GM23338 (cell line): Measurements from ENCODE around the gene CYP46A1. TPM values are rescaled to one million over a fixed set of nuclear protein-coding genes. Genes with fewer than 3 reads are reported as not detected.

Experiments
- ATAC-seq: fragments of 200-7000 bp; cut with Tn5 transposase; 3 replicates; pipeline ENCODE4 v1.9.1; 2020
- DNase-seq: peaks from one replicate; pipeline ENCODE4 v3.0.0-alpha.2; 2015; ENCODE audit warnings: low spot score
- H2AFZ ChIP-seq: fragments of 200-600 bp; sonication (generic); 2 replicates; pipeline ENCODE4 v1.8.0; 2016; ENCODE audit warnings: antibody characterized with exemption, mild to moderate bottlenecking, moderate library complexity
- H3F3A ChIP-seq: fragments of 200-600 bp; sonication (generic); replicated peaks from 2 replicates; pipeline ENCODE4 v1.8.0; 2017; ENCODE audit warnings: antibody characterized with exemption, mixed run types, low read depth
- H3K27ac ChIP-seq: fragments of 200-600 bp; sonication (generic); 2 replicates; pipeline ENCODE4 v1.6.1; 2016; ENCODE audit warnings: low read depth
- H3K27me3 ChIP-seq: fragments of 200-600 bp; sonication (generic); 2 replicates; pipeline ENCODE4 v1.8.0; 2016; ENCODE audit warnings: mild to moderate bottlenecking, mixed run types, moderate library complexity; ENCODE audit not compliant: insufficient read depth
- H3K36me3 ChIP-seq: fragments of 200-600 bp; sonication (generic); 2 replicates; pipeline ENCODE4 v1.8.0; 2016; ENCODE audit warnings: mild to moderate bottlenecking; ENCODE audit not compliant: insufficient read depth
- H3K4me1 ChIP-seq: fragments of 200-600 bp; sonication (generic); 2 replicates; pipeline ENCODE4 v1.8.0; 2016; ENCODE audit warnings: mild to moderate bottlenecking, moderate library complexity; ENCODE audit not compliant: insufficient read depth
- H3K4me2 ChIP-seq: fragments of 200-600 bp; sonication (generic); 2 replicates; pipeline ENCODE4 v1.7.1; 2017; ENCODE audit warnings: mixed run types
- H3K4me3 ChIP-seq: fragments of 200-600 bp; sonication (generic); 2 replicates; pipeline ENCODE4 v1.6.1; 2016; ENCODE audit warnings: mixed run types
- H3K79me2 ChIP-seq: fragments of 200-600 bp; sonication (generic); replicated peaks from 2 replicates; pipeline ENCODE4 v1.8.0; 2017; ENCODE audit warnings: mild to moderate bottlenecking; ENCODE audit not compliant: insufficient read depth
- H3K9me2 ChIP-seq: fragments of 200-600 bp; sonication (generic); 2 replicates; pipeline ENCODE4 v1.8.0; 2017; ENCODE audit not compliant: insufficient read depth
- H4K20me1 ChIP-seq: fragments of 200-600 bp; sonication (generic); replicated peaks from 2 replicates; pipeline ENCODE4 v1.8.0; 2017; ENCODE audit warnings: mild to moderate bottlenecking; ENCODE audit not compliant: insufficient read depth
- H3K27ac Mint-ChIP-seq: 2 replicates; pipeline ENCODE4 v1.8.0; 2020; ENCODE audit warnings: inconsistent platforms, mild to moderate bottlenecking, moderate library complexity, mixed read lengths
- H3K27me3 Mint-ChIP-seq: 3 replicates; pipeline ENCODE4 v1.8.0; 2022; ENCODE audit warnings: low read depth, mild to moderate bottlenecking, moderate library complexity, mixed read lengths, inconsistent platforms; ENCODE audit not compliant: insufficient read depth, poor library complexity
- H3K36me3 Mint-ChIP-seq: 3 replicates; pipeline ENCODE4 v1.8.0; 2021; ENCODE audit warnings: low read depth, mild to moderate bottlenecking, inconsistent platforms, moderate library complexity, mixed read lengths
- H3K4me1 Mint-ChIP-seq: 3 replicates; pipeline ENCODE4 v1.8.0; 2020; ENCODE audit warnings: mild to moderate bottlenecking, inconsistent platforms, mixed read lengths
- H3K4me3 Mint-ChIP-seq: 3 replicates; pipeline ENCODE4 v1.8.0; 2021; ENCODE audit warnings: moderate library complexity, mild to moderate bottlenecking, inconsistent platforms, mixed read lengths
- H3K9me3 Mint-ChIP-seq: 3 replicates; pipeline ENCODE4 v1.8.0; 2020; ENCODE audit warnings: moderate library complexity, mild to moderate bottlenecking, inconsistent platforms, mixed read lengths
- CREB1 ChIP-seq: fragments of 250-450 bp; sonication (Bioruptor Pico); IDR thresholded peaks from 2 replicates; pipeline ENCODE4 v1.5.0; 2020; ENCODE audit warnings: low read depth, mild to moderate bottlenecking, moderate library complexity
- CTCF ChIP-seq, 2 experiments: fragments of 200-600 bp in 1 of 2; sonication (generic) in 1 of 2; conservative IDR thresholded peaks; 2 replicates each; pipeline versions ENCODE4 v1.5.1 to v1.6.1; 2016 to 2017; ENCODE audit warnings: antibody characterized with exemption in 2 of 2, low read depth in 2 of 2, mild to moderate bottlenecking in 2 of 2, moderate library complexity in 1 of 2
- ETS1 ChIP-seq: IDR thresholded peaks from 2 replicates; pipeline ENCODE4 v1.6.1; 2016; ENCODE audit warnings: antibody characterized with exemption
- EZH2 ChIP-seq: fragments of 200-600 bp; sonication (generic); IDR thresholded peaks from one replicate; pipeline ENCODE4 v1.8.0; 2017; ENCODE audit warnings: antibody characterized with exemption, mild to moderate bottlenecking, low read depth; ENCODE audit not compliant: unreplicated experiment
- EZH2phosphoT487 ChIP-seq: fragments of 200-600 bp; sonication (generic); IDR thresholded peaks from one replicate; pipeline ENCODE4 v1.8.1; 2018; ENCODE audit warnings: antibody characterized with exemption; ENCODE audit not compliant: unreplicated experiment
- JUNB ChIP-seq: IDR thresholded peaks from one replicate; pipeline ENCODE4 v1.6.1; 2016; ENCODE audit warnings: antibody characterized with exemption; ENCODE audit not compliant: unreplicated experiment
- NANOG ChIP-seq: IDR thresholded peaks from 2 replicates; pipeline ENCODE4 v1.6.1; 2016; ENCODE audit warnings: antibody characterized with exemption, borderline replicate concordance
- POLR2AphosphoS5 ChIP-seq: IDR thresholded peaks from 2 replicates; pipeline ENCODE4 v1.6.1; 2016; ENCODE audit warnings: antibody characterized with exemption, low read depth
- REST ChIP-seq: IDR thresholded peaks from one replicate; pipeline ENCODE4 v1.6.1; 2018; ENCODE audit warnings: antibody characterized with exemption; ENCODE audit not compliant: unreplicated experiment
- STAT1 ChIP-seq: IDR thresholded peaks from one replicate; pipeline ENCODE4 v1.6.1; 2016; ENCODE audit warnings: antibody characterized with exemption; ENCODE audit not compliant: unreplicated experiment
- ZNF114 ChIP-seq: fragments of 250-450 bp; sonication (Bioruptor Pico); IDR thresholded peaks from 2 replicates; pipeline ENCODE4 v1.5.0; 2020; ENCODE audit warnings: mild to moderate bottlenecking, moderate library complexity
- ZNF331 ChIP-seq: fragments of 250-450 bp; sonication (Bioruptor Pico); IDR thresholded peaks from 2 replicates; pipeline ENCODE4 v1.5.0; 2020; ENCODE audit warnings: low read depth, mild to moderate bottlenecking, moderate library complexity
- ZNF462 ChIP-seq: fragments of 250-450 bp; sonication (Bioruptor Pico); IDR thresholded peaks from 2 replicates; pipeline ENCODE4 v1.5.0; 2020; ENCODE audit warnings: mild to moderate bottlenecking, moderate library complexity
- polyA plus RNA-seq: library from polyadenylated mRNA; unstranded; fragments of >200 nt; fragmentation: Nextera tagmentation; extraction: Ambion mirVana; gene quantifications from 2 replicates; pipeline ENCODE4 v1.2.1, GENCODE V29; 2016
- total RNA-seq: library from RNA; depleted of rRNA; stranded (reverse); fragments of >200 nt; shearing (Covaris generic); gene quantifications from 2 replicates; pipeline ENCODE4 v1.2.3, GENCODE V29; 2014

CYP46A1 gene
- total and polyA plus RNA-seq, 2 experiments from 2014 or later: 0.59 to 0.66 TPM

GRCh38 chr14:99763527-99764221 is 79.6 kb downstream of the CYP46A1 start:
- Histone ChIP-seq H3K27ac (no peak overlapping the region), H4K20me1 (no peaks in the 10 kb centered on the region), H3K36me3 (no peaks in the 10 kb centered on the region), H3K9me2 (no peaks in the 10 kb centered on the region), H3K4me2 (no peak overlapping the region), H3K4me1 (peaks cover 3% of the 10 kb centered on the region; the same call in 1 of the 2 replicates), H3K4me3 (no peak overlapping the region), H3K79me2 (no peaks in the 10 kb centered on the region), H2AFZ (no peak overlapping the region), H3K27me3 (no peaks in the 10 kb centered on the region), H3F3A (no peaks in the 10 kb centered on the region)
- Mint-ChIP-seq H3K27ac (no peak overlapping the region), H3K9me3 (no peaks in the 10 kb centered on the region), H3K4me1 (peaks cover 27% of the 10 kb centered on the region), H3K36me3 (no peaks in the 10 kb centered on the region), H3K4me3 (no peak overlapping the region), H3K27me3 (peaks cover 13% of the 10 kb centered on the region)
- DNase-seq (no peak), ATAC-seq (no peak)
- no peak for TF ChIP-seq JUNB
- TF ChIP-seq CREB1 (CRISPR knock-in tag): no peak
- no peak for TF ChIP-seq REST
- no peak for TF ChIP-seq POLR2AphosphoS5
- TF ChIP-seq CTCF (conservative IDR thresholded peaks at IDR 0.05; ENCODE audit: low read depth in 2 of 2): no peak
- TF ChIP-seq ZNF331 (CRISPR knock-in tag): no peak
- TF ChIP-seq ZNF462: no peak
- no peak for TF ChIP-seq EZH2phosphoT487
- no peak for TF ChIP-seq STAT1
- TF ChIP-seq NANOG: no peak
- no peak for TF ChIP-seq EZH2
- no peak for TF ChIP-seq ETS1
- TF ChIP-seq ZNF114 (CRISPR knock-in tag): no peak
